Osteocyte (in vitro differentiated cells): Measurements from ENCODE around the gene RWDD3. TPM values are rescaled to one million over a fixed set of nuclear protein-coding genes. Genes with fewer than 3 reads are reported as not detected.

ENCODE experiments used
- DNase-seq: peaks from one replicate; pipeline ENCODE4 v3.0.0; 2021; ENCODE audit warnings: mixed read lengths; ENCODE audit not compliant: unreplicated experiment; ENCODE audit errors: extremely low spot score
- H3K27ac Mint-ChIP-seq: one replicate; pipeline ENCODE4 v1.8.0; 2021; ENCODE audit warnings: mild to moderate bottlenecking, mixed read lengths; ENCODE audit not compliant: unreplicated experiment
- H3K27me3 Mint-ChIP-seq: one replicate; pipeline ENCODE4 v1.8.0; 2021; ENCODE audit warnings: mixed read lengths; ENCODE audit not compliant: unreplicated experiment
- H3K36me3 Mint-ChIP-seq: one replicate; pipeline ENCODE4 v1.8.0; 2021; ENCODE audit warnings: mixed read lengths; ENCODE audit not compliant: unreplicated experiment
- H3K4me1 Mint-ChIP-seq: one replicate; pipeline ENCODE4 v1.8.0; 2021; ENCODE audit warnings: mixed read lengths; ENCODE audit not compliant: unreplicated experiment
- H3K4me3 Mint-ChIP-seq: one replicate; pipeline ENCODE4 v1.8.0; 2021; ENCODE audit warnings: mild to moderate bottlenecking, moderate library complexity, mixed read lengths; ENCODE audit not compliant: unreplicated experiment
- H3K9me3 Mint-ChIP-seq: one replicate; pipeline ENCODE4 v1.8.0; 2021; ENCODE audit warnings: mixed read lengths; ENCODE audit not compliant: unreplicated experiment
- CTCF ChIP-seq: fragments of 200-600 bp; sonication (generic); IDR thresholded peaks from 2 replicates; pipeline ENCODE4 v1.5.0; 2021; ENCODE audit warnings: antibody characterized with exemption, mild to moderate bottlenecking, moderate library complexity
- total RNA-seq: library from RNA; stranded (reverse); gene quantifications from 2 replicates; pipeline ENCODE4 v1.2.1, GENCODE V29; 2021

Gene RWDD3
- total RNA-seq, 1 donor from 2014 or later = 13.1 TPM

GRCh38 chr1:95287081-95287480, 53.1 kb downstream of the RWDD3 start:
- TF ChIP-seq CTCF = no peak
- DNase-seq = no peak
- Mint-ChIP-seq H3K4me3 (no peak overlapping the region), H3K27me3 (peaks cover 29% of the 10 kb centered on the region), H3K27ac (no peak overlapping the region), H3K4me1 (no peaks in the 10 kb centered on the region), H3K9me3 (no peaks in the 10 kb centered on the region), H3K36me3 (no peaks in the 10 kb centered on the region)

GRCh38 chr1:95287825-95288224, 53.8 kb downstream of the RWDD3 start:
- Mint-ChIP-seq H3K4me1 (no peaks in the 10 kb centered on the region), H3K27ac (no peak overlapping the region)
- DNase-seq = no peak

More at GRCh38 chr1:95287825-95288224, 53.8 kb downstream of the RWDD3 start:
- H3K4me3 Mint-ChIP-seq = no peak overlapping the region
- peaks cover 29% of the 10 kb centered on the region for H3K27me3 Mint-ChIP-seq
- no peaks in the 10 kb centered on the region for H3K9me3 Mint-ChIP-seq
- H3K36me3 Mint-ChIP-seq = no peaks in the 10 kb centered on the region
- TF ChIP-seq CTCF = no peak

Other genes starting within 250 kb of the RWDD3 start
- 5.5 and 6.0 TPM in 2 replicates for gene ALG14, start 161.3 kb upstream of the RWDD3 start, total RNA-seq
- gene TLCD4, start 116.9 kb upstream of the RWDD3 start, total RNA-seq = 0.43 and 0.57 TPM in 2 replicates